Lung (tissue), 12 donors: ENCODE data around the gene NTHL1. TPM values are rescaled to one million over a fixed set of nuclear protein-coding genes. Genes with fewer than 3 reads are reported as not detected.

Experiments
- ATAC-seq: fragments of 200-7000 bp; cut with Tn5 transposase; one replicate; pipeline ENCODE4 v1.9.1; 2020; ENCODE audit warnings: moderate number of reproducible peaks; ENCODE audit not compliant: insufficient read depth, low FRiP score
- DNase-seq, 3 donors: peaks; one replicate each; pipeline ENCODE4 v3.0.0-alpha.2; 2013 to 2017
- H3K27ac ChIP-seq, 2 donors: one replicate each; pipeline ENCODE4 v1.5.1; 2013; ENCODE audit warnings: mild to moderate bottlenecking in 2 of 2, moderate library complexity in 2 of 2, control low read depth in 1 of 2, inconsistent platforms in 1 of 2, low read depth in 1 of 2, low read length in 1 of 2
- H3K27me3 ChIP-seq, 3 donors: one replicate each; pipeline ENCODE4 v1.5.1; 2013; ENCODE audit warnings: low read length in 2 of 3; ENCODE audit not compliant: control insufficient read depth in 3 of 3, insufficient read depth in 3 of 3
- H3K36me3 ChIP-seq, 4 donors: one replicate each; pipeline ENCODE4 v1.5.1; 2013; ENCODE audit warnings: low read length in 4 of 4, mild to moderate bottlenecking in 1 of 4, moderate library complexity in 1 of 4; ENCODE audit not compliant: control insufficient read depth in 4 of 4, insufficient read depth in 4 of 4
- H3K4me1 ChIP-seq, 5 donors: one replicate each; pipeline ENCODE4 v1.5.1; 2013; ENCODE audit warnings: low read length in 5 of 5, mild to moderate bottlenecking in 2 of 5, moderate library complexity in 1 of 5; ENCODE audit not compliant: control insufficient read depth in 5 of 5, insufficient read depth in 5 of 5
- H3K4me3 ChIP-seq: one replicate; pipeline ENCODE4 v1.5.1; 2013; ENCODE audit warnings: mild to moderate bottlenecking, control low read depth, moderate library complexity
- H3K9ac ChIP-seq, 2 donors: one replicate each; pipeline ENCODE4 v1.5.1; 2013; ENCODE audit warnings: low read length in 2 of 2, control low read depth in 1 of 2; ENCODE audit not compliant: insufficient read depth in 1 of 2
- H3K9me3 ChIP-seq, 4 donors: one replicate each; pipeline ENCODE4 v1.5.1; 2013; ENCODE audit warnings: low read length in 3 of 4, mild to moderate bottlenecking in 1 of 4, moderate library complexity in 1 of 4; ENCODE audit not compliant: control insufficient read depth in 4 of 4, insufficient read depth in 3 of 4
- CTCF ChIP-seq: IDR thresholded peaks from 2 replicates; pipeline ENCODE4 v1.5.1; 2012; ENCODE audit warnings: mild to moderate bottlenecking; ENCODE audit errors: control extremely low read depth, extremely low read depth
- WGBS, 2 donors: extraction: QIAGEN DNeasy Blood & Tissue Kit; methylation state at CpG; one replicate each; pipeline ENCODE4 v1.1.7; 2013; 5-methylcytosine and 5-hydroxymethylcytosine counted together
- polyA plus RNA-seq, 2 donors: library from polyadenylated mRNA; stranded (reverse); fragments of 200-250 nt; gene quantifications; one replicate each; pipeline ENCODE4 v1.2.1, GENCODE V29; 2013
- total RNA-seq, 2 donors: library from RNA; depleted of rRNA in 1 of 2; stranded (reverse); fragments of >200 nt in 1 of 2; gene quantifications; one replicate each; pipeline ENCODE4 v1.2.1, GENCODE V29; 2014 to 2021
- donor health status: control.
- donor health status: control.
- donor health status: Bipolar disorder and iron deficiency.
- donor health status: healthy.
- donor health status: DM: yes; HTN: yes; CAD: no.

NTHL1 gene
- total and polyA plus RNA-seq, 4 donors: 19.3 to 43.5 (median 29.1) TPM

- no peak for TF ChIP-seq CTCF
- ATAC-seq (no peak), DNase-seq (peak; percentile 92 to 97 (median 95))
- Histone ChIP-seq H3K9me3 (peaks cover 0 to 1% (median 0%) of the 10 kb centered on the region in 4 donors), H3K36me3 (peaks cover 3 to 85% (median 23%) of the 10 kb centered on the region in 4 donors), H3K27me3 (no peaks in the 10 kb centered on the region), H3K9ac (no peak overlapping the region), H3K27ac (peak overlapping the region in 1 of 2 donors; percentile 54), H3K4me3 (no peak overlapping the region), H3K4me1 (peaks cover 0 to 36% (median 14%) of the 10 kb centered on the region in 5 donors)
- WGBS, 2 donors: 49 to 52% methylated on average over 16 of the region's 16 CpGs
Observed at GRCh38 chr16:2082983-2083364, 35.3 kb upstream of the NTHL1 start.

- Histone ChIP-seq H3K36me3 (peaks cover 0 to 84% (median 20%) of the 10 kb centered on the region in 4 donors), H3K9me3 (peaks cover 0 to 1% (median 0%) of the 10 kb centered on the region in 4 donors), H3K4me1 (peaks cover 0 to 36% (median 14%) of the 10 kb centered on the region in 5 donors), H3K9ac (no peak overlapping the region), H3K27me3 (no peaks in the 10 kb centered on the region), H3K4me3 (no peak overlapping the region), H3K27ac (peak overlapping the region in 1 of 2 donors; percentile 44)
- TF ChIP-seq CTCF: no peak
- 72 to 78% methylated on average over 29 to 32 of the region's 32 CpGs for WGBS, 2 donors
- ATAC-seq (no peak), DNase-seq (peak; percentile 85 to 90 (median 88))
Observed at GRCh38 chr16:2082171-2082982, 34.7 kb upstream of the NTHL1 start.

DNA sequence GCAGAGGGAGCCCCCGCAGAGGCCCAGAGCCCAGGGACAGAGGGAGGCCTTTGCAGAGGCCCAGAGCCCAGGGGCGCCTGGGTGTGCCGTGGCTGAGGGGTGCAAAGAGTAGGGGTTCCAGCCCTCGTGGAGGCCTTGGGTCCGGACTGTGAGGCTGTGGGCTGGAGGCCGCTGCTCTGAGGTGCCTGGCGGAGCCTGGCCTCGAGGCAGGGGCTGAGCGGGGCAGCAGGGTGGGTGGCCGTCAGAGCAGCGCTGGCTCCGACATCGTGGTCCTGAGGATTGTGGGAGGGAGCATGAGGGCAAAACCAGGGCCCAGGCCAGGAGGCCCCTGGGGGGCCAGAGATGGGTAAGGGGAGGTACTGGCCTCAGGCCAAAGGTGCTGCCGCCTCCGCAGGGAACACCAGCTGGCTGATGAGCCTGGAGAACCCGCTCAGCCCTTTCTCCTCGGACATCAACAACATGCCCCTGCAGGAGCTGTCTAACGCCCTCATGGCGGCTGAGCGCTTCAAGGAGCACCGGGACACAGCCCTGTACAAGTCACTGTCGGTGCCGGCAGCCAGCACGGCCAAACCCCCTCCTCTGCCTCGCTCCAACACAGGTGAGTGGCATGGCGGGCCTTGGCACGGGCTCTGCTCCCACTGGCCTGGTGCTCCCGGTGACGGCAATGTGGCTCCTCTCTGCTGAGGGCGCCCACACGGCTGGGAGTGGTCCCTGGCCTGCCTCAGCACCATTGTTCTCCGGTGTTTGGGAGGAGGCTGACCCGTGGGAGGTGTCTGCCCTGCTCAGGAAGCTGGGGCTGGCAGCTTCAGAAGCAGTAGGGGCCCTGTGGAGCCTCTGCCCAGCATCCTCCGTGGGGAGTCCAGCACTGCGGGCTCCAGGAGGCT lies 33.8 kb upstream of the NTHL1 start:
- H3K9ac ChIP-seq: no peak overlapping the region
- H3K4me1 ChIP-seq: peaks cover 0 to 36% (median 14%) of the 10 kb centered on the region in 5 donors
- 82 to 83% methylated on average over 35 of the region's 35 CpGs for WGBS, 2 donors
- no peaks in the 10 kb centered on the region for H3K9me3 ChIP-seq
- H3K27me3 ChIP-seq: no peaks in the 10 kb centered on the region
- DNase-seq: peak in 1 of 3 donors; percentile 24
- H3K4me3 ChIP-seq: no peak overlapping the region
- TF ChIP-seq CTCF: no peak
- no peak for ATAC-seq
- peaks cover 0 to 83% (median 20%) of the 10 kb centered on the region in 4 donors for H3K36me3 ChIP-seq
- peak overlapping the region in 1 of 2 donors; percentile 14 for H3K27ac ChIP-seq
